ENCODE measurements around the gene RAD18. TPM values are rescaled to one million over a fixed set of nuclear protein-coding genes. Genes with fewer than 3 reads are reported as not detected.
A peak's percentile ranks its signal among the peaks of the same experiment; 100 is the strongest.

RAD18 gene
- total and polyA plus RNA-seq, 9 of the 15 experiments (the other 6 are each of a cell fraction or from before 2014, with no cell fraction given), result 19.2 to 49.4 (median 34.4) TPM

DNA sequence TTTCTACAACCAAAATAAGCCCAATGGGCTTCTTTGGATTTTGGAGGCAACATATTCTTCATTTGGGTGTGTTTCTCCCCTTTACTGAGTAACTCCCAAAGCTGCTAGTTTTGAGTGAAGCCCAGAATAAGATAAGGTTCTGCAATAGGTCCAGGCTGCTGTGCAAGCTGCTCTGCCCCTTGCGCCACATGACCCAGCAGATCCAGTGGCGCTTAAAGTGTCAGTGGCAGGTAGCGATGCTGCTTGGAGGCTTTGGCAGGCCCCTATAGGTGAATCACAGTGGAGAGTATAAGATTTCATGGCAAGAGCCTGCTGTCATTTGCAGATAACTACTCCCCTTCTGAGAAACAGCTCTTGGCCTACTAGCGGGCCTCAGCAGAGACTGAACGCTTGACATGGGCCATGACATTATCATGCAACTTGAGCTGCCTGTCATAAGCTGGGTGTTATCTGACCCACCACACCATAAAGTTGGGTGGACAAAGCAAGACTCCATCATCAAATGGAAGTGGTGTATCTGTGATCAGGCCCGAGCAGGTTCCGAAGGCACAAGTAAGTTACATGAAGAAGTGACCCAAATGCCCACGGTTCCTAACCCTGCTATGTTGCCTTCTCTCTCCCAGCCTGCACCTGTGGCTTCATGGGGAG lies 105.4 kb downstream of the RAD18 start (continued):
- TF ChIP-seq MYNN (IDR thresholded peaks at IDR 0.05) (no peak), MYNN (CRISPR knock-in tag; IDR thresholded peaks at IDR 0.05) (no peak), PHF21A (IDR thresholded peaks at IDR 0.05; ENCODE audit: borderline replicate concordance, low read depth) (peak; percentile 91), ZNF175 (CRISPR knock-in tag; IDR thresholded peaks at IDR 0.05; ENCODE audit: low read depth) (peak; percentile 46; the same call in 1 of the 2 replicates), ZNF766 (CRISPR knock-in tag; conservative IDR thresholded peaks at IDR 0.05) (no peak; the same call in 1 of the 2 replicates), TOE1 (IDR thresholded peaks at IDR 0.05; ENCODE audit: borderline replicate concordance) (peak; percentile 62; the same call in 1 of the 2 replicates), TOE1 (CRISPR knock-in tag; IDR thresholded peaks at IDR 0.05; ENCODE audit: borderline replicate concordance, low read depth) (no peak), ASH1L (IDR thresholded peaks at IDR 0.05; ENCODE audit: borderline replicate concordance, low read depth, partially characterized antibody) (no peak), CHCHD3 (CRISPR knock-in tag; IDR thresholded peaks at IDR 0.05) (no peak), PHB (CRISPR knock-in tag; IDR thresholded peaks at IDR 0.05) (no peak), LEF1 (IDR thresholded peaks at IDR 0.05) (0 out of 2 replicates have a peak, but pooled peaks have one; percentile 47), ZNF311 (CRISPR knock-in tag; IDR thresholded peaks at IDR 0.05) (no peak), HLTF (IDR thresholded peaks at IDR 0.05) (no peak; the same call in 1 of the 2 replicates), ZNF785 (CRISPR knock-in tag; IDR thresholded peaks at IDR 0.05) (no peak)
- TF ChIP-seq, protein P1, sequence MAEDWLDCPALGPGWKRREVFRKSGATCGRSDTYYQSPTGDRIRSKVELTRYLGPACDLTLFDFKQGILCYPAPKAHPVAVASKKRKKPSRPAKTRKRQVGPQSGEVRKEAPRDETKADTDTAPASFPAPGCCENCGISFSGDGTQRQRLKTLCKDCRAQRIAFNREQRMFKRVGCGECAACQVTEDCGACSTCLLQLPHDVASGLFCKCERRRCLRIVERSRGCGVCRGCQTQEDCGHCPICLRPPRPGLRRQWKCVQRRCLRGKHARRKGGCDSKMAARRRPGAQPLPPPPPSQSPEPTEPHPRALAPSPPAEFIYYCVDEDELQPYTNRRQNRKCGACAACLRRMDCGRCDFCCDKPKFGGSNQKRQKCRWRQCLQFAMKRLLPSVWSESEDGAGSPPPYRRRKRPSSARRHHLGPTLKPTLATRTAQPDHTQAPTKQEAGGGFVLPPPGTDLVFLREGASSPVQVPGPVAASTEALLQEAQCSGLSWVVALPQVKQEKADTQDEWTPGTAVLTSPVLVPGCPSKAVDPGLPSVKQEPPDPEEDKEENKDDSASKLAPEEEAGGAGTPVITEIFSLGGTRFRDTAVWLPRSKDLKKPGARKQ (CRISPR knock-in tag; IDR thresholded peaks at IDR 0.05), result no peak
- TF ChIP-seq, protein P2, sequence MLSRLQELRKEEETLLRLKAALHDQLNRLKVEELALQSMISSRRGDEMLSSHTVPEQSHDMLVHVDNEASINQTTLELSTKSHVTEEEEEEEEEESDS (CRISPR knock-in tag; IDR thresholded peaks at IDR 0.05), result no peak
- TF ChIP-seq, protein P3, sequence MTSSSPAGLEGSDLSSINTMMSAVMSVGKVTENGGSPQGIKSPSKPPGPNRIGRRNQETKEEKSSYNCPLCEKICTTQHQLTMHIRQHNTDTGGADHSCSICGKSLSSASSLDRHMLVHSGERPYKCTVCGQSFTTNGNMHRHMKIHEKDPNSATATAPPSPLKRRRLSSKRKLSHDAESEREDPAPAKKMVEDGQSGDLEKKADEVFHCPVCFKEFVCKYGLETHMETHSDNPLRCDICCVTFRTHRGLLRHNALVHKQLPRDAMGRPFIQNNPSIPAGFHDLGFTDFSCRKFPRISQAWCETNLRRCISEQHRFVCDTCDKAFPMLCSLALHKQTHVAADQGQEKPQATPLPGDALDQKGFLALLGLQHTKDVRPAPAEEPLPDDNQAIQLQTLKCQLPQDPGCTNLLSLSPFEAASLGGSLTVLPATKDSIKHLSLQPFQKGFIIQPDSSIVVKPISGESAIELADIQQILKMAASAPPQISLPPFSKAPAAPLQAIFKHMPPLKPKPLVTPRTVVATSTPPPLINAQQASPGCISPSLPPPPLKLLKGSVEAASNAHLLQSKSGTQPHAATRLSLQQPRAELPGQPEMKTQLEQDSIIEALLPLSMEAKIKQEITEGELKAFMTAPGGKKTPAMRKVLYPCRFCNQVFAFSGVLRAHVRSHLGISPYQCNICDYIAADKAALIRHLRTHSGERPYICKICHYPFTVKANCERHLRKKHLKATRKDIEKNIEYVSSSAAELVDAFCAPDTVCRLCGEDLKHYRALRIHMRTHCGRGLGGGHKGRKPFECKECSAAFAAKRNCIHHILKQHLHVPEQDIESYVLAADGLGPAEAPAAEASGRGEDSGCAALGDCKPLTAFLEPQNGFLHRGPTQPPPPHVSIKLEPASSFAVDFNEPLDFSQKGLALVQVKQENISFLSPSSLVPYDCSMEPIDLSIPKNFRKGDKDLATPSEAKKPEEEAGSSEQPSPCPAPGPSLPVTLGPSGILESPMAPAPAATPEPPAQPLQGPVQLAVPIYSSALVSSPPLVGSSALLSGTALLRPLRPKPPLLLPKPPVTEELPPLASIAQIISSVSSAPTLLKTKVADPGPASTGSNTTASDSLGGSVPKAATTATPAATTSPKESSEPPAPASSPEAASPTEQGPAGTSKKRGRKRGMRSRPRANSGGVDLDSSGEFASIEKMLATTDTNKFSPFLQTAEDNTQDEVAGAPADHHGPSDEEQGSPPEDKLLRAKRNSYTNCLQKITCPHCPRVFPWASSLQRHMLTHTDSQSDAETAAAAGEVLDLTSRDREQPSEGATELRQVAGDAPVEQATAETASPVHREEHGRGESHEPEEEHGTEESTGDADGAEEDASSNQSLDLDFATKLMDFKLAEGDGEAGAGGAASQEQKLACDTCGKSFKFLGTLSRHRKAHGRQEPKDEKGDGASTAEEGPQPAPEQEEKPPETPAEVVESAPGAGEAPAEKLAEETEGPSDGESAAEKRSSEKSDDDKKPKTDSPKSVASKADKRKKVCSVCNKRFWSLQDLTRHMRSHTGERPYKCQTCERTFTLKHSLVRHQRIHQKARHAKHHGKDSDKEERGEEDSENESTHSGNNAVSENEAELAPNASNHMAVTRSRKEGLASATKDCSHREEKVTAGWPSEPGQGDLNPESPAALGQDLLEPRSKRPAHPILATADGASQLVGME (CRISPR knock-in tag; IDR thresholded peaks at IDR 0.05), result no peak
- TF ChIP-seq, protein P4, sequence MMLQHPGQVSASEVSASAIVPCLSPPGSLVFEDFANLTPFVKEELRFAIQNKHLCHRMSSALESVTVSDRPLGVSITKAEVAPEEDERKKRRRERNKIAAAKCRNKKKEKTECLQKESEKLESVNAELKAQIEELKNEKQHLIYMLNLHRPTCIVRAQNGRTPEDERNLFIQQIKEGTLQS (IDR thresholded peaks at IDR 0.05), result peak; percentile 65
- TF ChIP-seq, protein P4 (CRISPR knock-in tag; conservative IDR thresholded peaks at IDR 0.05), result peak; percentile 60; the same call in 1 of the 2 replicates
- TF ChIP-seq, protein P5, sequence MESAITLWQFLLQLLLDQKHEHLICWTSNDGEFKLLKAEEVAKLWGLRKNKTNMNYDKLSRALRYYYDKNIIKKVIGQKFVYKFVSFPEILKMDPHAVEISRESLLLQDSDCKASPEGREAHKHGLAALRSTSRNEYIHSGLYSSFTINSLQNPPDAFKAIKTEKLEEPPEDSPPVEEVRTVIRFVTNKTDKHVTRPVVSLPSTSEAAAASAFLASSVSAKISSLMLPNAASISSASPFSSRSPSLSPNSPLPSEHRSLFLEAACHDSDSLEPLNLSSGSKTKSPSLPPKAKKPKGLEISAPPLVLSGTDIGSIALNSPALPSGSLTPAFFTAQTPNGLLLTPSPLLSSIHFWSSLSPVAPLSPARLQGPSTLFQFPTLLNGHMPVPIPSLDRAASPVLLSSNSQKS (CRISPR knock-in tag; IDR thresholded peaks at IDR 0.05), result no peak
